ENCODE measurements around the gene SBDS.
"Not testable (repeated sequence)": the region's sequence is repeated elsewhere in the genome, so short reads cannot be mapped to it uniquely, and the experiment has no call there.

The SBDS gene

GRCh38 chr7:66995050-66995776 is at the start of gene SBDS:
Gene SBDS, minus strand, starts transcription at chr7:66995586. Its CDS starts 169 bp downstream, at chr7:66995417.
- ATAC-seq: peak; percentile 54 to 61

GRCh38 chr7:67043559-67043930 is 48.2 kb upstream of the SBDS start:
- not testable (repeated sequence) for ATAC-seq

- not testable (repeated sequence) for ATAC-seq
These were observed 47.6 kb upstream of the SBDS start for GRCh38 chr7:67042781-67043558.

GRCh38 chr7:67040832-67041231 is 45.4 kb upstream of the SBDS start:
- ATAC-seq: not testable (repeated sequence)

GRCh38 chr7:67036432-67037395 is 41.3 kb upstream of the SBDS start:
- ATAC-seq: not testable (repeated sequence)

GRCh38 chr7:67033251-67033650 is 37.9 kb upstream of the SBDS start:
- ATAC-seq: no peak

GRCh38 chr7:67031685-67032084 is 36.3 kb upstream of the SBDS start:
- not testable (repeated sequence) for ATAC-seq

- not testable (repeated sequence) for ATAC-seq
These were observed 30.1 kb upstream of the SBDS start for GRCh38 chr7:67025459-67025858.

- no peak for ATAC-seq
These were observed 27.1 kb upstream of the SBDS start for GRCh38 chr7:67022511-67022910.

GRCh38 chr7:67021260-67021659 is 25.9 kb upstream of the SBDS start:
- ATAC-seq: no peak

- peak; percentile 74 to 96 for ATAC-seq
These were observed 24.4 kb upstream of the SBDS start for GRCh38 chr7:67019562-67020390.

- ATAC-seq: no peak
These were observed 23.6 kb upstream of the SBDS start for GRCh38 chr7:67018940-67019339.

- ATAC-seq: not testable (repeated sequence)
These were observed 22.6 kb upstream of the SBDS start for GRCh38 chr7:67017971-67018370.

- not testable (repeated sequence) for ATAC-seq
These were observed 18.8 kb upstream of the SBDS start for GRCh38 chr7:67014076-67014622.

GRCh38 chr7:67009677-67010076 is 14.3 kb upstream of the SBDS start:
- ATAC-seq: not testable (repeated sequence)

GRCh38 chr7:67008260-67008659 is 12.9 kb upstream of the SBDS start:
- ATAC-seq: no peak

- no peak for ATAC-seq
These were observed 11.6 kb upstream of the SBDS start for GRCh38 chr7:67006965-67007364.

- not testable (repeated sequence) for ATAC-seq
These were observed 8.8 kb upstream of the SBDS start for GRCh38 chr7:67004145-67004544.

- ATAC-seq: not testable (repeated sequence)
These were observed 5.3 kb upstream of the SBDS start for GRCh38 chr7:67000601-67001258.

- peak; percentile 93 to 94 for ATAC-seq
These were observed 1.2 kb upstream of the SBDS start, which contains the start of gene TYW1 for GRCh38 chr7:66996444-66997191. Gene TYW1, plus strand, starts transcription at chr7:66996833. Its CDS starts 146 bp downstream, at chr7:66996979.
